Measurements from ENCODE around the gene CALML3. TPM values are rescaled to one million over a fixed set of nuclear protein-coding genes. Genes with fewer than 3 reads are reported as not detected.

Gene CALML3
- total and polyA plus RNA-seq, 2 of the 8 experiments (the other 6 are each of a cell fraction or from before 2014, with no cell fraction given), result not detected

DNA sequence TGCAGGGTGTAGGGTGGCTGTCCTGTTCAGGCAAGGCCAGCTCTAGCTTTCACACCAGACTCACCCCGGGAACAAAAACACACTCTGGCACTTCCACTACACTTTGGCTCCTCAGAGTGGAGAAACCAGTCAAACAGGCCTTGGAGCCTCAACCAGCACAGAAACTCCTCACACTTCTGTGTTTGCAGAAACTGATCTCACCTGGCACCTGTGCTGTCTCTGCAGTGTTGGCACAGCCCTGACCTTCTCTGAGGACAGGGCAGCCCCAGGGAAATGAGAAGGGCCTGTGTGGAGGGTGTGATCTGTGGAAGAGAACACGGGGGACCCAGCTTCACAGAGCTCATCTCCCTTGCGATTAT, 21.3 kb upstream of the CALML3 start:
- H4K8ac ChIP-seq (ENCODE audit: extremely low read depth, insufficient read depth, low read length), result no peak overlapping the region
- no peak for FAIRE-seq
- TF ChIP-seq HDAC6 (IDR thresholded peaks at IDR 0.05; ENCODE audit: low read depth, low read length) (no peak), KDM1A (IDR thresholded peaks at IDR 0.05; ENCODE audit: borderline replicate concordance, low read length) (no peak), CEBPB (IDR thresholded peaks at IDR 0.05; ENCODE audit: low read depth, low read length) (no peak), SAP30 (IDR thresholded peaks at IDR 0.05; ENCODE audit: insufficient read depth, insufficient replicate concordance, low read length) (no peak), CTBP2 (IDR thresholded peaks at IDR 0.05; ENCODE audit: borderline replicate concordance, insufficient read depth, insufficient read length, low read length) (no peak), FOSL1 (IDR thresholded peaks at IDR 0.05; ENCODE audit: insufficient read depth, low read depth, low read length) (no peak), HDAC2 (IDR thresholded peaks at IDR 0.05; ENCODE audit: borderline replicate concordance in 1 of 2, low read depth in 2 of 2, low read length in 2 of 2) (no peak), TAF7 (optimal IDR thresholded peaks at IDR 0.05; ENCODE audit: borderline replicate concordance, low read depth, low read length) (no peak), KDM4A (IDR thresholded peaks at IDR 0.05; ENCODE audit: low read depth, low read length, severe bottlenecking) (no peak), RXRA (IDR thresholded peaks at IDR 0.05; ENCODE audit: insufficient read depth, low read depth, low read length) (no peak)
- TF ChIP-seq, protein P1, sequence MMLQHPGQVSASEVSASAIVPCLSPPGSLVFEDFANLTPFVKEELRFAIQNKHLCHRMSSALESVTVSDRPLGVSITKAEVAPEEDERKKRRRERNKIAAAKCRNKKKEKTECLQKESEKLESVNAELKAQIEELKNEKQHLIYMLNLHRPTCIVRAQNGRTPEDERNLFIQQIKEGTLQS (IDR thresholded peaks at IDR 0.05; ENCODE audit: insufficient read depth, low read depth, low read length), result no peak
- TF ChIP-seq, protein P2, sequence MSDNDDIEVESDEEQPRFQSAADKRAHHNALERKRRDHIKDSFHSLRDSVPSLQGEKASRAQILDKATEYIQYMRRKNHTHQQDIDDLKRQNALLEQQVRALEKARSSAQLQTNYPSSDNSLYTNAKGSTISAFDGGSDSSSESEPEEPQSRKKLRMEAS (IDR thresholded peaks at IDR 0.05), result no peak

More for the DNA sequence above, 21.3 kb upstream of the CALML3 start:
- no peaks in the 10 kb centered on the region for H3K9me3 ChIP-seq (ENCODE audit: insufficient read depth in 2 of 2, low read depth in 1 of 2, low read length in 1 of 2)
- no peak overlapping the region for H2AK5ac ChIP-seq (ENCODE audit: low read depth, low read length)
- H2BK5ac ChIP-seq (ENCODE audit: low read depth, low read length), result no peak overlapping the region
- no peak overlapping the region for H3K4me3 ChIP-seq (ENCODE audit: extremely low read depth in 1 of 4, insufficient read depth in 2 of 4, low read depth in 3 of 4, low read length in 4 of 4)
- no peaks in the 10 kb centered on the region for H3K79me1 ChIP-seq (ENCODE audit: low read depth, low read length)
- no peaks in the 10 kb centered on the region for H3K27me3 ChIP-seq (replicated peaks in 1 of 4; ENCODE audit: control insufficient read depth in 3 of 4, extremely low read depth in 1 of 4, insufficient read depth in 3 of 4, low read length in 3 of 4)
- H3K4ac ChIP-seq (replicated peaks; ENCODE audit: insufficient read length, low read depth, low read length), result no peak overlapping the region
- H2BK12ac ChIP-seq (ENCODE audit: low read depth, low read length), result peak overlapping the region; percentile 39; the same call in 1 of the 2 replicates
- H3K4me1 ChIP-seq (replicated peaks in 1 of 4; ENCODE audit: control insufficient read depth in 3 of 4, insufficient read depth in 4 of 4, low read length in 3 of 4), result no peaks in the 10 kb centered on the region
- no peak overlapping the region for H3K9ac ChIP-seq (replicated peaks in 1 of 4; ENCODE audit: extremely low read depth in 1 of 4, low read depth in 3 of 4, low read length in 3 of 4)
- DNase-seq (ENCODE audit: low read depth in 1 of 2, low spot score in 2 of 2), result no peak
- no peak overlapping the region for H3K56ac ChIP-seq (replicated peaks; ENCODE audit: insufficient read length, low read depth, low read length)
- no peaks in the 10 kb centered on the region for H3K36me3 ChIP-seq (ENCODE audit: control insufficient read depth in 2 of 4, insufficient read depth in 4 of 4, low read length in 3 of 4)
- no peak overlapping the region for H2BK15ac ChIP-seq (ENCODE audit: low read length)
- ChIA-PET CTCF (ENCODE audit: partially characterized antibody) (interaction anchor here (1.3 kb wide), 1 partner anchor 61 kb away, joined by 3 read pairs; no protein-coding TSS in a partner anchor), POLR2A (ENCODE audit: partially characterized antibody) (interaction anchor here (1.8 kb wide), 1 partner anchor 27 kb away, joined by 4 read pairs; no protein-coding TSS in a partner anchor)
- H3K27ac ChIP-seq (ENCODE audit: low read depth, low read length), result no peak overlapping the region
- no peak overlapping the region for H2AFZ ChIP-seq (ENCODE audit: low read length)
- no peak overlapping the region for H3K23ac ChIP-seq (ENCODE audit: insufficient read length)
- H2BK120ac ChIP-seq (replicated peaks; ENCODE audit: low read depth, low read length), result no peak overlapping the region
- WGBS, 2 experiments (ENCODE audit: extremely low coverage in 1 of 2, insufficient coverage in 1 of 2, insufficient read length in 1 of 2, insufficient replicate concordance in 2 of 2, low coverage in 1 of 2, low lambda C conversion rate in 2 of 2, missing lambda C conversion rate in 1 of 2), result 81% methylated on average over 3 of the region's 3 CpGs; no CpG with 5 or more reads in 1 of the 2 experiments
- no peak overlapping the region for H3K14ac ChIP-seq (ENCODE audit: insufficient read length)
- H3K79me2 ChIP-seq (ENCODE audit: control insufficient read depth in 1 of 2, insufficient read depth in 2 of 2, low read length in 2 of 2), result no peaks in the 10 kb centered on the region
- H2BK20ac ChIP-seq (ENCODE audit: low read length), result no peak overlapping the region
- H3K18ac ChIP-seq (ENCODE audit: extremely low read depth, low read length), result no peak overlapping the region
- no peak overlapping the region for H4K5ac ChIP-seq (ENCODE audit: insufficient read length, low read depth, low read length)
- no peak overlapping the region for H4K91ac ChIP-seq (replicated peaks; ENCODE audit: insufficient read length, low read length)
- no peaks in the 10 kb centered on the region; the same call in 1 of the 2 replicates for H3K23me2 ChIP-seq (ENCODE audit: low read depth, low read length)
- H3K4me2 ChIP-seq (ENCODE audit: insufficient read depth in 1 of 2, low read depth in 2 of 2, low read length in 2 of 2), result no peak overlapping the region
- H4K20me1 ChIP-seq (replicated peaks in 1 of 2; ENCODE audit: control insufficient read depth in 1 of 2, insufficient read depth in 2 of 2, low read length in 2 of 2), result no peaks in the 10 kb centered on the region

Data from H1 (cell line).